Tibial nerve (tissue), 4 donors: ENCODE measurements around the gene TTC19.

Experiments used
- CTCF ChIP-seq, 5 experiments: fragments of 200-600 bp in 3 of 5; fragments of 450-650 bp in 2 of 5; sonication (generic) in 3 of 5; IDR thresholded peaks; one replicate each; pipeline ENCODE4 v1.5.1; 2016 to 2019; ENCODE audit warnings: antibody characterized with exemption in 5 of 5, mild to moderate bottlenecking in 3 of 5, moderate library complexity in 2 of 5
- EP300 ChIP-seq, 2 donors: sonication (generic); formaldehyde crosslinking; IDR thresholded peaks; one replicate each; pipeline ENCODE4 v1.6.1; 2017; ENCODE audit warnings: antibody characterized with exemption in 2 of 2, mild to moderate bottlenecking in 1 of 2
- POLR2A ChIP-seq, 2 donors: fragments of 450-650 bp; IDR thresholded peaks; one replicate each; pipeline ENCODE4 v1.6.1; 2017; ENCODE audit warnings: antibody characterized with exemption in 2 of 2, mild to moderate bottlenecking in 2 of 2, moderate library complexity in 2 of 2

DNA sequence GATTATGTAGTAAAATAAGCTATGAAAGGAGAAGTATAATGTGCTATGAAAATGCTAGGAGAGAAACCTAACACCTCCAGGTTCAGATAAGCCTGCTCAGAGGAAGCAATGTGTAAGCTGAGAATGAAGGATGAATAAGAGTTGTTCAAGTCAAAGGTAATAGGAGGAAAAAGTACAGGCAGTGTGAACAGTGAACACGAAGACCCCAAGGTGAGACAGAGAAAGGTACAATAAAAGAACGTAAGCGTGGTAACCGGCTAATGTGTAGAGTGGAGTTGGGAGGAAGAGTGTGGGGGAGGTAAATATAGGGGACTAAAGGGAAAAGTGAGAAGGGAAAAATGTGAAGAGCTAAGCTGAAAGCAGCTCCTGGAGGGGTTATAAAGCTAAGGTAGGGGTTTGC, 74.2 kb downstream of the TTC19 start:
- TF ChIP-seq CTCF (IDR thresholded peaks at IDR 0.05): no peak
- no peak for TF ChIP-seq POLR2A (IDR thresholded peaks at IDR 0.05)
- no peak for TF ChIP-seq EP300 (IDR thresholded peaks at IDR 0.05)
